Activated CD8-positive, alpha-beta memory T cell treated with anti-CD3 and anti-CD28 coated beads for 36 hours (primary cell): ENCODE data around the gene PTPRR. TPM values are rescaled to one million over a fixed set of nuclear protein-coding genes. Genes with fewer than 3 reads are reported as not detected.

Experiments
- CTCF ChIA-PET: fragments of 350-600 bp; sonication (Branson Sonifier 250); formaldehyde crosslinking; loops from one replicate; lab custom pipeline; 2021; ENCODE audit warnings: antibody characterized with exemption; lab: Charles Lee
- POLR2A ChIA-PET: fragments of 350-600 bp; sonication (Branson Sonifier 250); formaldehyde crosslinking; loops from one replicate; lab custom pipeline; 2021; ENCODE audit warnings: antibody characterized with exemption; lab: Charles Lee
- total RNA-seq, 2 experiments: library from RNA; stranded (reverse); gene quantifications; one replicate each; pipeline ENCODE4 v1.2.3, GENCODE V29; 2021

The PTPRR gene
- total RNA-seq, 2 experiments from 2014 or later = not detected

DNA sequence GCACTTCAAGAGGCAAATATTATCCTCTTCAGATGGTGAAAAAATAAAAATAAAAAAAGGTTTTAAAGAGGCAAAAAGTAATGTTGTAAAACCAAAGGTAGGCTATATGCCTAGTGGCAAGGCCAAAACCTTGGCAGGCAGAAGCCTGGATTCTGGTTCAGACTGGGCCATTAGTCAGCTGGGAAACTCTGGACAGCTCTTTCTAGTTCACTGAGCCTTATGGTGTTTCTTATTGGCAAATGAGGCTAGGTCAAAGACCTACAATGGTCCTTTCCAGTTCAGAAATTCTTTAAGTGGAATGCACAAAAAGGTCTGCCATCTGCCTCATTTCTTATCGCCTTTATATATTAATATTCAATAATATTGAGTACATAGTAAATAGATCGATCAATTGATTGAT lies 327.9 kb downstream of the PTPRR start:
- ChIA-PET POLR2A (no interaction called here), CTCF (no interaction called here)

GRCh38 chr12:70590549-70591226 lies 329.9 kb downstream of the PTPRR start:
- ChIA-PET CTCF (interaction anchor here (0.6 to 1.6 kb wide), 5 partner anchors 53 to 1095 kb away, joined by 3 to 5 read pairs (median 3); partner anchors contain the start of gene TMEM19), POLR2A (no interaction called here)

DNA sequence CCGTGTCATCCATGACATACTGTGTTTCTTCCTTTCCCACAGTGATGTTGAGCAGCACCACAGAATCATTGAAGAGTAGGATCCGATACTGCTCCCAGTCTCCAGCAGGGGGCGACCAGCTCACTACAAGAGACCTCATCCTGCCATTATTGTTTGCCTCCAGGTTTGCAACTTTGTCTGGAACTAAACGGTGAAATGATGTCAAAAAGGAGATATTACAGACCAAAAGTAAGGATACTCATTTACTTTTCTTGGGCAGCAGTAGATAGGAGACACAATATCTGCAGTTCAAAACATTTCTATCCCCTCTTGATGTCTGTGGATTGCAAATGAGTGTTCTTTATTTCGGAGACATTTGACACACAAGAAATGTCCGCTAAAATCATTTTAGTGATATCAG lies 330.5 kb downstream of the PTPRR start:
- ChIA-PET CTCF (interaction anchor here (0.7 to 1.6 kb wide), 2 partner anchors 129 to 246 kb away, joined by 3 to 5 read pairs; no protein-coding TSS in a partner anchor), POLR2A (no interaction called here)

Other genes with a start within 250 kb of the PTPRR start
- gene TSPAN8, start 237.3 kb upstream of the PTPRR start, total RNA-seq = not detected